Gastroesophageal sphincter (tissue), 3 donors: ENCODE results near the gene P2RX7.

Source experiments
- EP300 ChIP-seq: sonication (generic); formaldehyde crosslinking; IDR thresholded peaks from one replicate; pipeline ENCODE4 v1.6.1; 2017; ENCODE audit warnings: antibody characterized with exemption, mild to moderate bottlenecking
- POLR2A ChIP-seq, 2 donors: fragments of 450-650 bp; IDR thresholded peaks; one replicate each; pipeline ENCODE4 v1.6.1; 2017; ENCODE audit warnings: antibody characterized with exemption in 2 of 2, mild to moderate bottlenecking in 2 of 2, moderate library complexity in 1 of 2
- POLR2AphosphoS5 ChIP-seq: sonication (generic); formaldehyde crosslinking; IDR thresholded peaks from one replicate; pipeline ENCODE4 v1.6.1; 2017; ENCODE audit warnings: antibody characterized with exemption
- TF ChIP-seq, protein P1 (sequence below), 4 experiments: fragments of 200-600 bp in 2 of 4; fragments of 450-650 bp in 2 of 4; sonication (generic) in 1 of 4; IDR thresholded peaks; one replicate each; pipeline ENCODE4 v1.5.1; 2017 to 2019; ENCODE audit warnings: antibody characterized with exemption in 4 of 4, mild to moderate bottlenecking in 2 of 4, moderate library complexity in 2 of 4

DNA sequence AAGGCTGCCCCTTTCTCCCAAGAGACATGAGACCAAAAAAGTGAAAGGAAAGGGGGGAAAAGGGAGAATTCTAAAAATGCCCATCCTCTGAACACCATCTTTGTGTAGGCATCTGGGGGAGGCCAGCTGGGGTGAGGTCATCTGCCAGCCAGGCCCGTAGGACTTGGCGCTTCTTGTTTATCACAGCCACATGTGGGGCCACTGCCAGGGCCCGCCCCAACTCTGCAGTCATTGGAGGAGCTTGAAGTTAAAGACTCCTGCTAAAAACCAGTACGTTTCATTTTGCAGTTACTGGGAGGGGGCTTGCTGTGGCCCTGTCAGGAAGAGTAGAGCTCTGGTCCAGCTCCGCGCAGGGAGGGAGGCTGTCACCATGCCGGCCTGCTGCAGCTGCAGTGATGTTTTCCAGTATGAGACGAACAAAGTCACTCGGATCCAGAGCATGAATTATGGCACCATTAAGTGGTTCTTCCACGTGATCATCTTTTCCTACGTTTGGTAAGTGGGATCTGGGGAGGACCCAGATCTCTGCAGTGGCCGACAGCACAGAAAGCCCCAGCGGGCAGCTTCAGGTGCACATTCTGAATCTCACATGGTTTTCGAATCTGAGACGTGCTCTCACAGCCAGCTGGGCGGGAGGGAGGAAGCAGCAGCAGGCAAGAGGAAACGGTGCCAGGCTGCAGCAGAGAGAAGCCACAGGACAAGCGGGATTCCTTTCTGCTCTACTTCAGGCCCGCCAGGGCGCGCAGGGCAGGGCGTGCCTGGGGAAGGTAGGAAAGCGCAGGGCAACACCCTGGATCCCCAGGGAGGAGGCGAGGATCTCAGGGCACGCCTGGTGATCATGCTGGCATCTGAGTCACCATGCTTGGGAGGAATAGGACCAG is at the start of gene P2RX7:
- TF ChIP-seq POLR2AphosphoS5 (peak; percentile 11), EP300 (no peak), POLR2A (IDR thresholded peaks at IDR 0.05) (peak in 1 of 2 donors; percentile 19)
- TF ChIP-seq, protein P1, sequence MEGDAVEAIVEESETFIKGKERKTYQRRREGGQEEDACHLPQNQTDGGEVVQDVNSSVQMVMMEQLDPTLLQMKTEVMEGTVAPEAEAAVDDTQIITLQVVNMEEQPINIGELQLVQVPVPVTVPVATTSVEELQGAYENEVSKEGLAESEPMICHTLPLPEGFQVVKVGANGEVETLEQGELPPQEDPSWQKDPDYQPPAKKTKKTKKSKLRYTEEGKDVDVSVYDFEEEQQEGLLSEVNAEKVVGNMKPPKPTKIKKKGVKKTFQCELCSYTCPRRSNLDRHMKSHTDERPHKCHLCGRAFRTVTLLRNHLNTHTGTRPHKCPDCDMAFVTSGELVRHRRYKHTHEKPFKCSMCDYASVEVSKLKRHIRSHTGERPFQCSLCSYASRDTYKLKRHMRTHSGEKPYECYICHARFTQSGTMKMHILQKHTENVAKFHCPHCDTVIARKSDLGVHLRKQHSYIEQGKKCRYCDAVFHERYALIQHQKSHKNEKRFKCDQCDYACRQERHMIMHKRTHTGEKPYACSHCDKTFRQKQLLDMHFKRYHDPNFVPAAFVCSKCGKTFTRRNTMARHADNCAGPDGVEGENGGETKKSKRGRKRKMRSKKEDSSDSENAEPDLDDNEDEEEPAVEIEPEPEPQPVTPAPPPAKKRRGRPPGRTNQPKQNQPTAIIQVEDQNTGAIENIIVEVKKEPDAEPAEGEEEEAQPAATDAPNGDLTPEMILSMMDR (IDR thresholded peaks at IDR 0.05), result no peak
